ENCODE data around the gene KRTAP12-2. TPM values are rescaled to one million over a fixed set of nuclear protein-coding genes. Genes with fewer than 3 reads are reported as not detected.
"Not testable (repeated sequence)": the region's sequence is repeated elsewhere in the genome, so short reads cannot be mapped to it uniquely, and the experiment has no call there.

Gene KRTAP12-2
- total and polyA plus RNA-seq, 4 donors = not detected

DNA sequence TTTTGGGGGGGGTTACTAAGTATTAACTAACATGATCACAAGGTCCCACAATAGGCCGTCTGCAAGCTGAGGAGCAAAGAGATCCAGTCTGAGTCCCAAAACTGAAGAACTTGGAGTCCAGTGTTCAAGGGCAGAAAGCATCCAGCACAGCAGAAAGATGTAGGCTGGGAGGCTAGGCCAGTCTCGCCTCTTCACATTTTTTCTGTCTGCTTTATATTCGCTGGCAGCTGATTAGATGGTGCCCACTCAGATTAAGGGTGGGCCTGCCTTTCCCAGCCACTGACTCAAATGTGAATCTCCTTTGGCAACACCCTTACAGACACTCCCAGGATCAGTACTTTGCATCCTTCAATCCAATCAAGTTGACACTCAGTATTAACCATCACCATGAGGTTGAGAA lies 23.0 kb upstream of the KRTAP12-2 start:
- not testable (repeated sequence) for H3K27me3 ChIP-seq (ENCODE audit: control insufficient read depth in 4 of 4, insufficient read depth in 4 of 4, low read length in 3 of 4); H3K4me1 ChIP-seq (ENCODE audit: control insufficient read depth in 4 of 4, insufficient read depth in 4 of 4, low read length in 3 of 4); H3K9ac ChIP-seq (ENCODE audit: low read depth in 1 of 2, low read length in 2 of 2); H3K4me3 ChIP-seq (ENCODE audit: low read depth in 1 of 3, low read length in 3 of 3); DNase-seq (ENCODE audit: low spot score); H3K27ac ChIP-seq (ENCODE audit: low read depth in 1 of 2, low read length in 2 of 2); H3K36me3 ChIP-seq (ENCODE audit: control insufficient read depth in 4 of 4, insufficient read depth in 3 of 4, low read depth in 1 of 4, low read length in 3 of 4)
- WGBS = 75% methylated on average over 3 of the region's 3 CpGs
- H3K9me3 ChIP-seq (ENCODE audit: control insufficient read depth in 4 of 4, low read length in 3 of 4) = peaks cover 0 to 18% (median 2%) of the 10 kb centered on the region in 4 donors

DNA sequence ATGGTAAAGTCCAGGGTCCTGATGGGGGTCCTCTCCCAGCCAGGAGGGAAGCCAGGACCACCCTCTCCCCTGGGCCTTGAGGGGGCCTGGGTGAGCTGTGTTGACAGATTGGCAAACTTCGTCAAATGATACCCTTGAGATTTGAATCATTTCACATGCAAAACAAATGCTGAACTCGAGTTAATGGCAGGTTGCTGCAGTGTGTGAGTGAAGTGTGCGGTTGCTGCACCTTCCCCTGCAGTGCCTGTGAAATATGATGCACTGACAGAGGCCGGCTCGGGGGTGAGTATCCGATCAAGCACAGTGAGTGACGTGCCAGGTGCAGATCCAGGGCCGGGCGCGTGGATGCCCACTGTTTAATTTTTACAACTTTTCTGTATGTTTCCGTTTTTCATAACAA lies 20.9 kb upstream of the KRTAP12-2 start:
- 63% methylated on average over 11 of the region's 11 CpGs for WGBS

DNA sequence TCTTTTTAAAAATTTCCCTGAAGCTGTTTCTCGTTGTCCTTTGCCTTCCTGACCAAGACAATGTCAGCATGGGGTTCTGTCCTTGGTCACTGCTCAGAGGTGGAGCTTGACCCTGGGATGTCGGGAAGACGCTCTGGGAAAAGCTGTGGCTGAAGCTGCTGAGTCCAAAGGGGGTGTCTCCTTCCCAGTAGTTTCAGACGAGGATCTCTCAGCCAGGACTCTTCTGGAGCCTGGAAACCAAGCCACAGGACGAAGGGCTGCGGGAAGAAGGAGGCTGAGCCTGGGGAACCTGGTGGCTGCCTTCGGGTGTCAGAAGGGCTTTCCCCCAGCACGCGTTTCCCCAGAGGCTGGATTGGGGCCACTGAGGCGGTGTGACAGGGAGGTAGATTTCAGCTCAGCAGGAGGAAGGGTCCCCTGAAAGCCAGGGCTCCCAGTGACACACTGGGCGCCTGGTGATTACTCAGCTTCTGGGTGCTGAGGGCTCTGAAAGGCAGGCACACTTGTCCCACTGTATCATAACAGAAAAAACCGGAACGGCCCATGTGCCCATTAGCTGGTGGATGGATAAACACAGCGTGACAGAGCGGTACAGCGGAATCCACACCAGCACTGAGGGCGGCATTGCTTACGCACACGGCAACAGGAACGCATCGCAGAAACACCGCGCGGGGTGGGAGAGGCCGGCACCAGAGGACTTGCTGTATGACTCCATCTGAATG lies 20.3 kb upstream of the KRTAP12-2 start:
- 61% methylated on average over 25 of the region's 25 CpGs for WGBS
- no peak overlapping the region for H3K9ac ChIP-seq (ENCODE audit: low read depth in 1 of 2, low read length in 2 of 2)
- H3K27me3 ChIP-seq (ENCODE audit: control insufficient read depth in 4 of 4, insufficient read depth in 4 of 4, low read length in 3 of 4) = peaks cover 0 to 2% (median under 1%) of the 10 kb centered on the region in 4 donors
- no peaks in the 10 kb centered on the region for H3K36me3 ChIP-seq (ENCODE audit: control insufficient read depth in 4 of 4, insufficient read depth in 3 of 4, low read depth in 1 of 4, low read length in 3 of 4)
- TF ChIP-seq RAD21 (IDR thresholded peaks at IDR 0.05) = no peak
- TF ChIP-seq, protein P1, sequence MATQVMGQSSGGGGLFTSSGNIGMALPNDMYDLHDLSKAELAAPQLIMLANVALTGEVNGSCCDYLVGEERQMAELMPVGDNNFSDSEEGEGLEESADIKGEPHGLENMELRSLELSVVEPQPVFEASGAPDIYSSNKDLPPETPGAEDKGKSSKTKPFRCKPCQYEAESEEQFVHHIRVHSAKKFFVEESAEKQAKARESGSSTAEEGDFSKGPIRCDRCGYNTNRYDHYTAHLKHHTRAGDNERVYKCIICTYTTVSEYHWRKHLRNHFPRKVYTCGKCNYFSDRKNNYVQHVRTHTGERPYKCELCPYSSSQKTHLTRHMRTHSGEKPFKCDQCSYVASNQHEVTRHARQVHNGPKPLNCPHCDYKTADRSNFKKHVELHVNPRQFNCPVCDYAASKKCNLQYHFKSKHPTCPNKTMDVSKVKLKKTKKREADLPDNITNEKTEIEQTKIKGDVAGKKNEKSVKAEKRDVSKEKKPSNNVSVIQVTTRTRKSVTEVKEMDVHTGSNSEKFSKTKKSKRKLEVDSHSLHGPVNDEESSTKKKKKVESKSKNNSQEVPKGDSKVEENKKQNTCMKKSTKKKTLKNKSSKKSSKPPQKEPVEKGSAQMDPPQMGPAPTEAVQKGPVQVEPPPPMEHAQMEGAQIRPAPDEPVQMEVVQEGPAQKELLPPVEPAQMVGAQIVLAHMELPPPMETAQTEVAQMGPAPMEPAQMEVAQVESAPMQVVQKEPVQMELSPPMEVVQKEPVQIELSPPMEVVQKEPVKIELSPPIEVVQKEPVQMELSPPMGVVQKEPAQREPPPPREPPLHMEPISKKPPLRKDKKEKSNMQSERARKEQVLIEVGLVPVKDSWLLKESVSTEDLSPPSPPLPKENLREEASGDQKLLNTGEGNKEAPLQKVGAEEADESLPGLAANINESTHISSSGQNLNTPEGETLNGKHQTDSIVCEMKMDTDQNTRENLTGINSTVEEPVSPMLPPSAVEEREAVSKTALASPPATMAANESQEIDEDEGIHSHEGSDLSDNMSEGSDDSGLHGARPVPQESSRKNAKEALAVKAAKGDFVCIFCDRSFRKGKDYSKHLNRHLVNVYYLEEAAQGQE (IDR thresholded peaks at IDR 0.05) = no peak
- TF ChIP-seq HNF4G (IDR thresholded peaks at IDR 0.05) = no peak
- TF ChIP-seq FOXA1 (IDR thresholded peaks at IDR 0.05) = no peak
- TF ChIP-seq, protein P2, sequence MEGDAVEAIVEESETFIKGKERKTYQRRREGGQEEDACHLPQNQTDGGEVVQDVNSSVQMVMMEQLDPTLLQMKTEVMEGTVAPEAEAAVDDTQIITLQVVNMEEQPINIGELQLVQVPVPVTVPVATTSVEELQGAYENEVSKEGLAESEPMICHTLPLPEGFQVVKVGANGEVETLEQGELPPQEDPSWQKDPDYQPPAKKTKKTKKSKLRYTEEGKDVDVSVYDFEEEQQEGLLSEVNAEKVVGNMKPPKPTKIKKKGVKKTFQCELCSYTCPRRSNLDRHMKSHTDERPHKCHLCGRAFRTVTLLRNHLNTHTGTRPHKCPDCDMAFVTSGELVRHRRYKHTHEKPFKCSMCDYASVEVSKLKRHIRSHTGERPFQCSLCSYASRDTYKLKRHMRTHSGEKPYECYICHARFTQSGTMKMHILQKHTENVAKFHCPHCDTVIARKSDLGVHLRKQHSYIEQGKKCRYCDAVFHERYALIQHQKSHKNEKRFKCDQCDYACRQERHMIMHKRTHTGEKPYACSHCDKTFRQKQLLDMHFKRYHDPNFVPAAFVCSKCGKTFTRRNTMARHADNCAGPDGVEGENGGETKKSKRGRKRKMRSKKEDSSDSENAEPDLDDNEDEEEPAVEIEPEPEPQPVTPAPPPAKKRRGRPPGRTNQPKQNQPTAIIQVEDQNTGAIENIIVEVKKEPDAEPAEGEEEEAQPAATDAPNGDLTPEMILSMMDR (IDR thresholded peaks at IDR 0.05; ENCODE audit: low read depth, low read length, missing input control) = no peak
- no peak for TF ChIP-seq EGR1 (IDR thresholded peaks at IDR 0.05; ENCODE audit: low read depth in 2 of 2)
- no peak for TF ChIP-seq HNF4A (conservative IDR thresholded peaks at IDR 0.05)
- no peak for TF ChIP-seq RXRA (IDR thresholded peaks at IDR 0.05)
- TF ChIP-seq, protein P3, sequence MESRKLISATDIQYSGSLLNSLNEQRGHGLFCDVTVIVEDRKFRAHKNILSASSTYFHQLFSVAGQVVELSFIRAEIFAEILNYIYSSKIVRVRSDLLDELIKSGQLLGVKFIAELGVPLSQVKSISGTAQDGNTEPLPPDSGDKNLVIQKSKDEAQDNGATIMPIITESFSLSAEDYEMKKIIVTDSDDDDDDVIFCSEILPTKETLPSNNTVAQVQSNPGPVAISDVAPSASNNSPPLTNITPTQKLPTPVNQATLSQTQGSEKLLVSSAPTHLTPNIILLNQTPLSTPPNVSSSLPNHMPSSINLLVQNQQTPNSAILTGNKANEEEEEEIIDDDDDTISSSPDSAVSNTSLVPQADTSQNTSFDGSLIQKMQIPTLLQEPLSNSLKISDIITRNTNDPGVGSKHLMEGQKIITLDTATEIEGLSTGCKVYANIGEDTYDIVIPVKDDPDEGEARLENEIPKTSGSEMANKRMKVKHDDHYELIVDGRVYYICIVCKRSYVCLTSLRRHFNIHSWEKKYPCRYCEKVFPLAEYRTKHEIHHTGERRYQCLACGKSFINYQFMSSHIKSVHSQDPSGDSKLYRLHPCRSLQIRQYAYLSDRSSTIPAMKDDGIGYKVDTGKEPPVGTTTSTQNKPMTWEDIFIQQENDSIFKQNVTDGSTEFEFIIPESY (IDR thresholded peaks at IDR 0.05) = no peak
- no peak for TF ChIP-seq TAF1 (conservative IDR thresholded peaks at IDR 0.05)
- no peak for TF ChIP-seq NR2F2 (IDR thresholded peaks at IDR 0.05)
- TF ChIP-seq YY1 (IDR thresholded peaks at IDR 0.05) = no peak
- peaks cover 0 to 1% (median 0%) of the 10 kb centered on the region in 4 donors for H3K9me3 ChIP-seq (ENCODE audit: control insufficient read depth in 4 of 4, low read length in 3 of 4)
- no peak overlapping the region for H3K4me3 ChIP-seq (ENCODE audit: low read depth in 1 of 3, low read length in 3 of 3)
- peak; percentile 28 for DNase-seq (ENCODE audit: low spot score)
- H3K27ac ChIP-seq (ENCODE audit: low read depth in 1 of 2, low read length in 2 of 2) = no peak overlapping the region
- no peaks in the 10 kb centered on the region for H3K4me1 ChIP-seq (ENCODE audit: control insufficient read depth in 4 of 4, insufficient read depth in 4 of 4, low read length in 3 of 4)

More for the DNA sequence above, 20.9 kb upstream of the KRTAP12-2 start:
- no peaks in the 10 kb centered on the region for H3K4me1 ChIP-seq (ENCODE audit: control insufficient read depth in 4 of 4, insufficient read depth in 4 of 4, low read length in 3 of 4)
- H3K27ac ChIP-seq (ENCODE audit: low read depth in 1 of 2, low read length in 2 of 2) = no peak overlapping the region
- H3K9ac ChIP-seq (ENCODE audit: low read depth in 1 of 2, low read length in 2 of 2) = no peak overlapping the region
- H3K9me3 ChIP-seq (ENCODE audit: control insufficient read depth in 4 of 4, low read length in 3 of 4) = peaks cover 0 to 7% (median 2%) of the 10 kb centered on the region in 4 donors
- TF ChIP-seq, protein P4, sequence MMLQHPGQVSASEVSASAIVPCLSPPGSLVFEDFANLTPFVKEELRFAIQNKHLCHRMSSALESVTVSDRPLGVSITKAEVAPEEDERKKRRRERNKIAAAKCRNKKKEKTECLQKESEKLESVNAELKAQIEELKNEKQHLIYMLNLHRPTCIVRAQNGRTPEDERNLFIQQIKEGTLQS (IDR thresholded peaks at IDR 0.05) = no peak
- TF ChIP-seq, protein P5, sequence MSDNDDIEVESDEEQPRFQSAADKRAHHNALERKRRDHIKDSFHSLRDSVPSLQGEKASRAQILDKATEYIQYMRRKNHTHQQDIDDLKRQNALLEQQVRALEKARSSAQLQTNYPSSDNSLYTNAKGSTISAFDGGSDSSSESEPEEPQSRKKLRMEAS (IDR thresholded peaks at IDR 0.05) = no peak
- TF ChIP-seq NR2F2 (IDR thresholded peaks at IDR 0.05) = no peak
- no peak for TF ChIP-seq GABPA (IDR thresholded peaks at IDR 0.05 in 1 of 2, conservative IDR thresholded peaks at IDR 0.05 in 1 of 2)
- TF ChIP-seq HNF4G (IDR thresholded peaks at IDR 0.05) = no peak
- no peak for TF ChIP-seq FOXA1 (IDR thresholded peaks at IDR 0.05)
- no peak for TF ChIP-seq HNF4A (conservative IDR thresholded peaks at IDR 0.05)
- no peak for TF ChIP-seq EGR1 (IDR thresholded peaks at IDR 0.05; ENCODE audit: low read depth in 2 of 2)
- TF ChIP-seq, protein P3 (IDR thresholded peaks at IDR 0.05) = no peak
- TF ChIP-seq YY1 (IDR thresholded peaks at IDR 0.05) = no peak
- no peak for TF ChIP-seq RXRA (IDR thresholded peaks at IDR 0.05)
- DNase-seq (ENCODE audit: low spot score) = peak; percentile 8
- H3K27me3 ChIP-seq (ENCODE audit: control insufficient read depth in 4 of 4, insufficient read depth in 4 of 4, low read length in 3 of 4) = peaks cover 0 to 2% (median under 1%) of the 10 kb centered on the region in 4 donors
- no peak overlapping the region for H3K4me3 ChIP-seq (ENCODE audit: low read depth in 1 of 3, low read length in 3 of 3)
- H3K36me3 ChIP-seq (ENCODE audit: control insufficient read depth in 4 of 4, insufficient read depth in 3 of 4, low read depth in 1 of 4, low read length in 3 of 4) = no peaks in the 10 kb centered on the region

Data from liver (tissue), 9 donors.